MM.1S (cell line): ENCODE measurements around the gene ZNF205.

Experiments
- DNase-seq: peaks from one replicate; pipeline ENCODE4 v3.0.0-alpha.2; 2015
- H2AFZ ChIP-seq: fragments of 300-600 bp; sonication (generic); 2 replicates; pipeline ENCODE4 v1.6.0; 2016; ENCODE audit warnings: antibody characterized with exemption, low read length
- H3F3A ChIP-seq: fragments of 300-600 bp; sonication (generic); 2 replicates; pipeline ENCODE4 v1.6.1; 2016; ENCODE audit warnings: mild to moderate bottlenecking, antibody characterized with exemption, low read length, moderate library complexity, mixed read lengths; ENCODE audit not compliant: insufficient read depth
- H3K27ac ChIP-seq: fragments of 300-600 bp; sonication (generic); 2 replicates; pipeline ENCODE4 v1.5.1; 2016; ENCODE audit warnings: mild to moderate bottlenecking, low read length
- H3K27me3 ChIP-seq: fragments of 300-600 bp; sonication (generic); replicated peaks from 2 replicates; pipeline ENCODE4 v1.6.0; 2016; ENCODE audit warnings: low read length; ENCODE audit not compliant: insufficient read depth
- H3K36me3 ChIP-seq: fragments of 300-600 bp; sonication (generic); replicated peaks from 2 replicates; pipeline ENCODE4 v1.6.1; 2016; ENCODE audit warnings: mild to moderate bottlenecking, low read length, mixed read lengths; ENCODE audit not compliant: insufficient read depth
- H3K4me1 ChIP-seq: fragments of 300-600 bp; sonication (generic); 2 replicates; pipeline ENCODE4 v1.6.1; 2016; ENCODE audit warnings: low read length, mixed read lengths
- H3K4me2 ChIP-seq: fragments of 300-600 bp; sonication (generic); 2 replicates; pipeline ENCODE4 v1.6.0; 2016; ENCODE audit warnings: low read depth, low read length
- H3K4me3 ChIP-seq: fragments of 300-600 bp; sonication (generic); 2 replicates; pipeline ENCODE4 v1.5.1; 2016; ENCODE audit warnings: low read length, mixed read lengths
- H3K79me2 ChIP-seq: fragments of 300-600 bp; sonication (generic); 2 replicates; pipeline ENCODE4 v1.6.1; 2016; ENCODE audit warnings: mixed run types, low read length, mixed read lengths
- H3K9ac ChIP-seq: fragments of 300-600 bp; sonication (generic); 2 replicates; pipeline ENCODE4 v1.6.1; 2016; ENCODE audit warnings: low read length, mixed read lengths
- H3K9me2 ChIP-seq: fragments of 300-600 bp; sonication (generic); replicated peaks from 2 replicates; pipeline ENCODE4 v1.6.1; 2016; ENCODE audit warnings: mild to moderate bottlenecking, low read length, mixed read lengths; ENCODE audit not compliant: insufficient read depth
- H3K9me3 ChIP-seq: fragments of 300-600 bp; sonication (generic); replicated peaks from 2 replicates; pipeline ENCODE4 v1.6.1; 2016; ENCODE audit warnings: mild to moderate bottlenecking, low read length, mixed read lengths; ENCODE audit not compliant: insufficient read depth
- H4K20me1 ChIP-seq: fragments of 300-600 bp; sonication (generic); 2 replicates; pipeline ENCODE4 v1.6.1; 2016; ENCODE audit warnings: mild to moderate bottlenecking, low read length, moderate library complexity, mixed read lengths; ENCODE audit not compliant: insufficient read depth
- CTCF ChIP-seq: fragments of 300-600 bp; sonication (generic); IDR thresholded peaks from 2 replicates; pipeline ENCODE4 v1.5.1; 2016; ENCODE audit warnings: antibody characterized with exemption, low read length, mixed read lengths
- EZH2 ChIP-seq: fragments of 300-600 bp; sonication (generic); optimal IDR thresholded peaks from 2 replicates; pipeline ENCODE3; 2017; ENCODE audit warnings: low read depth, mild to moderate bottlenecking, antibody characterized with exemption, low read length, mixed read lengths
- EZH2phosphoT487 ChIP-seq: fragments of 300-600 bp; sonication (generic); IDR thresholded peaks from 2 replicates; pipeline ENCODE4 v1.6.1; 2018; ENCODE audit warnings: antibody characterized with exemption, low read length

The ZNF205 gene

GRCh38 chr16:3113765-3114479, 1.5 kb downstream of the ZNF205 start:
- Histone ChIP-seq H3K36me3 (no peaks in the 10 kb centered on the region), H3K4me2 (peak overlapping the region; percentile 86; the same call in 1 of the 2 replicates), H3K4me3 (no peak overlapping the region), H2AFZ (no peak overlapping the region), H3K79me2 (no peaks in the 10 kb centered on the region), H3K4me1 (peaks cover 7% of the 10 kb centered on the region; the same call in 1 of the 2 replicates), H3K27ac (no peak overlapping the region), H3K27me3 (peaks cover 8% of the 10 kb centered on the region), H4K20me1 (no peaks in the 10 kb centered on the region), H3F3A (no peaks in the 10 kb centered on the region), H3K9me2 (no peaks in the 10 kb centered on the region), H3K9me3 (no peaks in the 10 kb centered on the region), H3K9ac (no peak overlapping the region)
- no peak for DNase-seq
- TF ChIP-seq EZH2 (no peak), EZH2phosphoT487 (no peak), CTCF (no peak)

GRCh38 chr16:3115003-3115402, 2.6 kb downstream of the ZNF205 start:
- no peaks in the 10 kb centered on the region for H3F3A ChIP-seq
- no peaks in the 10 kb centered on the region for H3K36me3 ChIP-seq
- no peak overlapping the region for H3K9ac ChIP-seq

GRCh38 chr16:3115561-3115960, 3.2 kb downstream of the ZNF205 start:
- Histone ChIP-seq H3K4me1 (peaks cover 7% of the 10 kb centered on the region; the same call in 1 of the 2 replicates), H3K9me2 (no peaks in the 10 kb centered on the region), H3K9me3 (no peaks in the 10 kb centered on the region), H3K79me2 (no peaks in the 10 kb centered on the region), H3K4me3 (no peak overlapping the region), H3K4me2 (no peak overlapping the region), H3K36me3 (no peaks in the 10 kb centered on the region), H4K20me1 (no peaks in the 10 kb centered on the region), H2AFZ (no peak overlapping the region), H3K9ac (no peak overlapping the region), H3F3A (no peaks in the 10 kb centered on the region), H3K27ac (no peak overlapping the region), H3K27me3 (peaks cover 8% of the 10 kb centered on the region; the same call in 1 of the 2 replicates)
- DNase-seq: no peak
- no peak for TF ChIP-seq EZH2
- TF ChIP-seq EZH2phosphoT487: no peak
- no peak for TF ChIP-seq CTCF

More at GRCh38 chr16:3115003-3115402, 2.6 kb downstream of the ZNF205 start:
- Histone ChIP-seq H3K27ac (no peak overlapping the region), H3K4me3 (no peak overlapping the region), H3K4me1 (peaks cover 7% of the 10 kb centered on the region; the same call in 1 of the 2 replicates), H4K20me1 (no peaks in the 10 kb centered on the region), H3K9me3 (no peaks in the 10 kb centered on the region), H3K27me3 (peaks cover 8% of the 10 kb centered on the region), H2AFZ (no peak overlapping the region), H3K79me2 (no peaks in the 10 kb centered on the region), H3K4me2 (no peak overlapping the region), H3K9me2 (no peaks in the 10 kb centered on the region)
- TF ChIP-seq EZH2 (no peak), EZH2phosphoT487 (no peak), CTCF (no peak)
- no peak for DNase-seq
